AML-193 (cell line): ENCODE measurements around the gene CYP4F12.

Experiments
- DNase-seq, 2 experiments: peaks; one replicate each; lab custom pipeline; 2025; lab: John Stamatoyannopoulos, UW

Gene CYP4F12

DNA sequence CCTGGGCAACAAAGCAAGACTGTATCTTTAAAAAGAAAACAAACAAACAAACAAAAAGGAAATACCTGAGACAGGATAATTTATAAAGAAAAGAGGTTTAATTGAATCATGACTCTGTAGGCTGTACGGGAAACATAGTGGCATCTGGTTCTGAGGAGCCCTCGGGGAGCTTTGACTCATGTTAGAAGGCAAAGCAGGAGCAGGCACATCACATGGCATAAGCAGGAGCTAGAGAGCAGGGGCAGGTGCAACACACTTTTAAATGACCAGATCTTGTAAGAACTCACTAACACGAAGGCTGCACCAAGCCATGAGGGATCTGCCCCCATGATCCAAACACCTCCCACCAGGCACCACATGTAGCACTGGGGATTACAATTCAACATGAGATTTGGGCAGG, 41.8 kb downstream of the CYP4F12 start:
- no peak for DNase-seq

DNA sequence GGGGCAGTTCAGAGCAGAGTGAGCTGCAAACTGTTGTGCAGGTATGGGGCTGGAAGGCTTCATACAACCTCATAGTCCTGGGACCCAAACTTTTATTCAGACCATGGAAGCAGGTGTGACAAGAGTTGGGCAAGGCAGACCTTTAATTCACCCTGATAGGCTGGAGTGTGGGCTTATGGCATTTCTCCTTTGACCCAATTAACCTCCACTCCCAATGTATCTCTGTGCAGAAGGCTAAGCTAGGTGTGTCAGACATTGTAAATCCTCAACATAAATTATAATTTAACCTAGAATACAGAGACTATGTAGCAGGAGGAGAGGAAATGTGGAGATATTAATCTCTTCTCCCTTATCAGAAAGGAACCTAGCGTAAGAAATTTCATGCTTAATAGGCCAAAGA, 42.8 kb downstream of the CYP4F12 start:
- DNase-seq, result no peak

DNA sequence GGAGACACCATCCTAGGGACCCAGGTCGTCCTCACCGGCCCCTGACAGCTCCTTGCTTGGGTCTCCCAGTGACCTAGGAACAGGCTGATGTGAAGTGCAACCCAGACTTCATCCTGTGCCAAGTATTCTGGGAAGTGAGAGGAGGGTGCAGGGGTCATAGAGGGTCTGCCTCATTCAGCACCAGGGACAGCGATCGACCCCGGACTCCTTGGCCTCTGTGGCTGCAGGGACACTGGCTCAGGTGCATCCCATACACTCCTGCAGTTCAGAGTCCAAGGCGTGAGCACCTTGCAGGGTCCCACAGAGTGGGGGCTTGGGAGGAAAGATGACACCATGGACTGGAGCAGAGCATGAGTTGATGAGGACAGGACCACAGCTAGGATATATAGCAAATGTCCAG, 44.9 kb downstream of the CYP4F12 start:
- no peak for DNase-seq

DNA sequence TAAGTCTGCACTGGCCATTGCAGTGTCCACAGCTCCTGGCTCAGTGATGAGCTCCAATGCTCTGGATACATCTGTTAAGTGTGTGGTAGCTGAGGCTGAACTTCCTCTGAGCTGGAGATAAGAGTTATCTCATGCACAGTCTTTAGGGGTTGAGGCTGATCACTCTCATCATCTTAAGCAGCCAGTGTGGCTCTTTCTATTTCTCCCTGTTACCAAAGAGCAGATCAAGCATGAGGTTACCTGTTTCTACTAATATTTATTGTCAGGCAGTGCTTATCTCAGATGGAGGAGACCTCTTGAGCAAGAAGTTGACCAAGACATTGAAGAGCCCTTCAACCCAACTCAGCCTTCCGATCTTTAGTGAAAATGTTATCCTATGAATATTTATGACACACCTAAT, 48.4 kb downstream of the CYP4F12 start:
- no peak for DNase-seq

DNA sequence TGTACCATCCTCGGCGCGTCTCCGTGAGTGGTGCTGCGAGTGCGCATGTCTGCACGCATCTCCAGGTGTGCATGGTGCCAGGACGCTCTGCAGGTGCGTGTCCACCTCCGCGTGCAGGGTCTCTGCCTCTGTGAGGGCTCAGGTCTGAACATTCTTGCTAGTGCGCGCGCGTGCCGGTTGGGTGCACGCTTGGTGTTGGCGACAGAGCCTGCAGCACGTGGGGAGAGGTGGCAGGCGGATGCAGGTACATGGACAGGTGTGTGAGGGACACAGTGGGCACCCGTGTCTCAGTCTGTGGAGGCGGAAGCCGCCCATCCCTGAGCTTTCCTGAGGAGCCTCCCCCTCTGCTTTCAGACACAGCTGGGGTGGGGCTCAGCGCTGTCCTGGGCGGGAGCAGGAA, 50.1 kb downstream of the CYP4F12 start:
- no peak for DNase-seq

DNA sequence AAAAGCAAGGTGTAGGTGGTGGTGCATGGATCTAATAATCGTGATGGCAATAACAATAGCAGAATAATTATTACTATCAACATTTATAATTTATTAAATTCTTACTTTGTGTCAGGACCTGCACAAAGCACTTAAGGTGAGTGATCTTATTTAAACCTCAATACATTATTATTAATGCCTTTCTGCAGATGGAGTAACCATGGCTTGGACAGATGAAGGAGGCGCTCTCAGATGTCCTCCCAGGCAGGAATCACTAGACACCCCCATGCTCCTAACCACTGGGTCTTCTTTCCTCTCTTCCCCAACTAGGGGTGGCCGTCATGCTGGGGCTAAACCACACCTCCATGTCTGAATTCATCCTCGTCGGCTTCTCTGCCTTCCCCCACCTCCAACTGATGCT, 54.8 kb downstream of the CYP4F12 start, which contains the start of gene OR10H2:
Gene OR10H2 (plus strand): TSS at position 301 of the 400 bp plus-strand sequence. CDS start 20 bp downstream, at position 321.
- no peak for DNase-seq

DNA sequence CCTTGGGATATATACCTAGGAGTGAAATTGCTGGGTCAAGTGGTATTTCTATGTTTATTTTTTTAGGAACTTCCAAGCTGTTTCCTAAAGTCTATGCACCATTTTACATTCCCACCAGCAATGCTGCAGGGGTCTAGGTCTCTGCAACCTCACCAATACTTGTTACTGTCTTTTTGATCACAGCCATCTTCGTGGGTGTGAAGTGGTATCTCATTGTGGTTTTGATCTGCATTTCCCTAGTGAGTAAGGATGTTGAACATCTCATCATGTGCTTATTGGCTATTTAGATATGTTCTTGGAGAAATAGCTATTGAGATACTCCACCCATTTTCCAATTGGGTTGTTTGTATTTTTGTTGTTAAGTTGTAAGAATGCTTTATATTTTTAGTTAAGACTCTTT, 57.7 kb downstream of the CYP4F12 start:
- DNase-seq, result no peak

DNA sequence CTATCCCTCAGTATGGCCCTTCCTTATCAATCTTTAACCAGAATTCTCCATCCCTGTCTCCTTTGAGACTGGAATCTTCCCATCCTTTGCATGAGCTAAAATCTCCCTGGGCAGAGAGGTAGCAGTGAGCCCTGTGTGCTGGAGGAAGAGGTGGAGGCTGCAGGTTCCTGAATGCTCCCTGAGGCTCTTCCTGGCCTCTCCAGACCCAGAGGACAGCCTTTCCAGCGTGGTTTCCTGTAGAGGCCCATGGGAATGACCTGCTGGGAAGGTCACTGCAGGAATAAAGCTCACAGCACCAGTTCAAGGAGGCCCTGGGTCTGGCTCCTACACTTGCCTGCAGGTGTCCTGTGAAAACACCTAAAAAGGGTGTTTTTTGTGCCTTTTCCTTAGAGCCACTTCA, 59.5 kb downstream of the CYP4F12 start:
- DNase-seq, result no peak

DNA sequence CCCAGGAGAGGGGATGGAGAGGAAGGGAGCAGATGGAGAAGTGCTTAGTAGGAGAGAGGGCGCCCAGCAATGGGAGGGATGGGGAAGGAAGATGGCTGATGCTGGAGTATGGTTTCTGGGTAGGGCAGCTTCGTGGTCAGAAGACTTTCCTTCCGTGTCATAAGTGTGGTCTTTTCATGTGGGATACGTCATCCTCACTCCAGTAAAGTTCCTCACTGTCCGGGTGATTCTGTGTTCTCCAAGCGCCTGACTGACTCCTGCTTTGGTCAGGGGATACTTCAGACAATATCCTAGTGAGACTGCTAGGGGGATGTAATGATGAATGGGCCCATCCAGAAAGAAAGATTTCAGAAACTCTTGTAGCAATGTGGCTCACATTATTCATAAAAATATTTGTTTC, 61.0 kb downstream of the CYP4F12 start:
- no peak for DNase-seq

DNA sequence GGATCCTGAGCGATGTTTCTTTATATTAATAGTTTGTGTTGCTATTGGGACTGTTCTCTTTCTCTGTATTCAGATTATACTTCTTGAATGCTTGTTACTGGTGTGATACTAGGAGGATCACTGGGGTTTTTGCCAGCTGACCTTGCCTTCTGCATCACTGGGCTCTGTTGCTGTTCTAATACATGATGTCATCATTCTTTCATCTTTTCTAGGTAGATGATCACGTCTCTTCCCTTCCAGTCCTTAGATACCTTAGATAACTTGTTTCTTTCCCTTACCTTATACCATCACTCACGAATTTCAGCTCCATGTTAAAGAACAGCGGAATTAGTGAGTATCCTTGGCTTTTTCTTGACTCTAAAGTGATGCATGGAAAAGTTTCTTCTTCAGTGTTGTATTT, 64.8 kb downstream of the CYP4F12 start, which contains the start of gene OR10H3:
Gene OR10H3 (plus strand): TSS at position 264 of the 400 bp plus-strand sequence. CDS start 3,408 bp downstream, outside the sequence.
- no peak for DNase-seq

DNA sequence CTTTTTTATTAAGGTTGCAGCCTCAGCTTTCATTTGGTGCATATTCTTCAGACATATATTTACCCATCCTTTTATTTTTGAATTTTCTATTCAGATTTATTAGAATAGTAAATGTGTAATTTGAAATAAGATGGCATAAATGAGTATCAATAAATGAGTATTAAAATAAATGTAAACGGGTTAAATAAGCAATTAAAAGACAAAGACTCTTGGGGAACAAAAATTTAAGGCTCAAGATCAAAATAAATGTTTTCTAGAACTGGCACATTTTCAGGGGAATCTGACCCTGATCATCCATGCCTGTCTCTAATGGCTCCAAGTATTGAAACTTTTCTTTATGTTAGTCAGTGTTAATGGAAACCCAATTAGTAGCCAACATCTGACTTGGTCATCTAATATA, 67.9 kb downstream of the CYP4F12 start:
- DNase-seq, result no peak
